HG02678 (cell line): ENCODE results near the gene CHN2.

ENCODE experiments used
- ATAC-seq: cut with Tn5 transposase; IDR thresholded peaks from one replicate; pipeline ENCODE4 v1.9.1; 2021; ENCODE audit warnings: mild to moderate bottlenecking, moderate library complexity; ENCODE audit not compliant: unreplicated experiment

Gene CHN2

GRCh38 chr7:29278337-29279069, 83.9 kb downstream of the CHN2 start:
- ATAC-seq: no peak

DNA sequence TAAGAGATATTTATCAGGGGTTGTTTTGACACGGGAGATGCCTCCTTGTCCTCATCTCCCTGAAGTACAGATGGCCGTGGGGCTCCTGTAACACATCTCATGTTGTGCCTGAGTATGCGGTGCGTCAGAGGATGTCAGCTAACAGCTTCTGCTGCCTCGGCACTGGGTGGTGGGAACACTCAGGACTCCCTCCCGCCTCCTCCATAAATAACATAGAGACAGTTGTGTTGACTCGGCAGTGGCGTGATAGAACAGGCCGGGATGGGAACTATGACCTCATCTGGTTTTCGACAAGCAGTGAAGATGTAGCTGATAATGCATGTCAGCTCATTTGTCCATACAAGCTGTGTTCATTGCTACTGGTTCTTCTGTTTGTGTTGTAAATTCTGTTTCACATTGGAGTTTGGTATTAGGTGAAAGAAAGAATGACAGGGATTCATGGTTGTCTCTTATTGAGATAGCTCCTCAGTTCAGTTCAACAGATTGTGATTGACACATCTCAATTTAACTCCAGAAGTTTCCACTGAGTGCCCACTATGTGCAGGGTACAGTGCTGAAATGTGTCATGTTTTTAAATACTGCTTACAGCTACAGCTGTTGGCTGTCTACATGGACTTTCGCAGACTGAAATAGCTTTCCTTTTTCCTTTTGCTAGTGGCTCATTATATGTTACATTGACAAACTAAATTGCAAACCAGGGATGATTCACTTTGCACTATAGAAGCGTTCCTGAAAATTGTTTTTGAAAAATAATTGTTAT, 87.4 kb downstream of the CHN2 start:
- no peak for ATAC-seq

- peak; percentile 50 for ATAC-seq
Observed at GRCh38 chr7:29282819-29283414, 88.3 kb downstream of the CHN2 start.

- ATAC-seq: no peak
Observed at GRCh38 chr7:29284696-29285443, 90.3 kb downstream of the CHN2 start.

DNA sequence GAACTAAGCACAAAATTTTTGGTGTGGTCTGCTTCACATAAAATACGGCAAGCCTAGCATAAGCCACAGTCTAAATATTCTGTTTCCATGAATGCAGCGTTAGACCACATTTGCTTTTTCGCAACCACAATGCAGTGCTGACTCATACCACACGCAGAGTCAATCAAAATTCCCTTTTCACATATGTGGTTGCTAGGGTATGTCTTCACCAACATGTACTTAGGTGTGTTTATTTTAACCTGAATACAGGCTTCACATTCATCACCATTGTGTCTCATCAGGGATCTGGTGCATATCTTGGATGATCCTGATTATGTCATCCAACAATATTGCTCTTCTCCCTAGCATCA, 90.8 kb downstream of the CHN2 start:
- ATAC-seq: peak; percentile 51

- no peak for ATAC-seq
Observed at GRCh38 chr7:29285861-29286260, 91.3 kb downstream of the CHN2 start.

GRCh38 chr7:29287366-29287765, 92.8 kb downstream of the CHN2 start:
- ATAC-seq: no peak

- no peak for ATAC-seq
Observed at GRCh38 chr7:29288181-29289091, 93.9 kb downstream of the CHN2 start.

DNA sequence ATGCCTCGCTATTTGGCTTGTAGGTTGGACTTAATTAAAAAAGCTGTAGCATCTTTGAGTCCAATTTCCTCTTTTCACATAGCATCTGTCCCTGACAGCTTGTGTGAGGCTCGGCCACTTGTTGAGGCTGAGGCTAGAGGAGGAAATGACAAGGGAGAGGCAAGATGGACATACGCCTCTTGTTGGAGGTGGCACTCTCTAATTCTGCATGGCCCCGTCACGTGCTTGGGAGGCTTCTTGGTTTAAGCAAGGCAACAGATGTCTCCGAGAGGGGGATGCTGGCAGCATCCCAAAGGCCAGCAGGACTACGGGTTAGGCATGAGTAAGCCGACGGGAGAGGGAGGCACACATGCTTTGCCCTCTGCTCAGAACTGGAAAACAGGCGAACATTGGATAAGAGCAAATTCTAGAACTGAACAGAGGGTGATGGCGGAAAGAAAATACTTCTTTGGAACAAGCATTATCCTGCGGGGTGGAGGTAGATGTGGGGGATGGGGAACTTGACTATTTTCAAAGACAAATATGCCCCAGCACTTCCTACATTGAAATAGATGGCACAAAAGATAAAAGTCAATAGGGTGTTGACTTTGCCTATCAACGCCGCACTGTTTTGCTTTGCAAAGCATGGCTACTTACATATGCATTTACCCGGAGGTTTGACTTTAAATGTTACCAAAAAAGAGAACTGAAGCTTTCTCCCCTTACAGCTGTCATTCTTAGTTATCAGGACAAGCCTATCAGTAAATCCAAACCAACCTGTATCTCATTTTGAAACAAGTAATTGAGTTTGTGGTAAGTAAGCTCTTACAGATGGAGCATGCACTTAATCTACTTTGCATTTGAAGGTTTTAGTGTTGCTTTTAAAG, 94.8 kb downstream of the CHN2 start:
- peak; percentile 79 for ATAC-seq

GRCh38 chr7:29290829-29291228, 96.3 kb downstream of the CHN2 start:
- ATAC-seq: no peak

GRCh38 chr7:29291723-29292618, 97.4 kb downstream of the CHN2 start:
- ATAC-seq: no peak

DNA sequence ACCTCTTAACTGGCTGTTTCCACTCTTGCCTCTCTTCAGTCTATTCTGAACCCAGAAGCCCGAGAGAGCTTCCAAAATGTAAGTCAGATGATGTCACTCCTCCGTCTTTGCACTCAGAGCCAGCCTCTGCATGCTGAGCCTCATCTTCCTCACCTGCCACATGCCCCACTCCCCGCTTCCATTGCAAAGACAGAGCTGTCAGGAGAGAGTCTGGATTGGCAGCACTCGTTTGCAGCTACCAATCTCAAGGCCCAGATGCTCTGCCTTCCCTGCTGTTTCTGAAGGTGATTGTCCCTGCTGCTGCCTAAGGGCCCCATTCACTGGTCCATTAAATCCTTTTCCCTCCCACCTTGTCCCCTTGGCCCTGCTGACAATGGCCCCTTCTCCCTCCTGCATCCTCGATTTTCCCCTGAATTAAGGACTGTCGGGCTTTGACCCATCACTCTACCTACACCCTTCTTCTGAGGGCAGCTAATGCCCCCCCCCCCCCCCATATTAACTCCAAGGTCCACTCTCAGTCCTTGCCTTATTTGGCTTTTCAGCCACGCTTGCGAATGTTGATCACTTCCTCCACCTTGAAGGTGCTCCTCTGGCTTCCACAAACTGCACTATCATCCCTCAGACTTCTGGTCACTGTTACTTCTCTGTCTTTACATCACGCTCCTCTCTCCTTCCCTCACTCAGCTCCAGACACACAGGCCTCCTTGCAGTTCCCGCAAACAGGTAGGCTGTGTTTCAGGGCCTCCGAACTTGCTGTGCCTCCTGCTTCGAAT, 98.5 kb downstream of the CHN2 start:
- no peak for ATAC-seq

DNA sequence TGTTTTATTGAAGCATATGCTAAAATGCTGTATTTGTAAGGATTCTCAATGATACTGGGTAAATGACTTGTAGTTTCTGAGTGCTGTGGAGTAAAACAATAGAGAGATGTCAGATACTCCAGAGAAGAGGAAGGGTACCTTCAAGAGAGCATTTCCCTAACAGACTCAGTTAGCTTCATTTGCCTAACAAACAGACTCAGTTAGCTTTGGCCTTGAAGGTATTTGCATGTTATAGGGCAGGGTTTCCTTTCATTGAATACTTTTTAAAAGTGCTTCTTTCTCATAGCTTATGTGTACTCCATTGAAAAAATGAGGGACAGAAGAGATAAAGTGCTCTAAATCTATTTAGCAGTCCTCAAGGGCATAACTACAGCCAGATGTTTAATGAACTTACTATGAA, 101.8 kb downstream of the CHN2 start:
- ATAC-seq: no peak

DNA sequence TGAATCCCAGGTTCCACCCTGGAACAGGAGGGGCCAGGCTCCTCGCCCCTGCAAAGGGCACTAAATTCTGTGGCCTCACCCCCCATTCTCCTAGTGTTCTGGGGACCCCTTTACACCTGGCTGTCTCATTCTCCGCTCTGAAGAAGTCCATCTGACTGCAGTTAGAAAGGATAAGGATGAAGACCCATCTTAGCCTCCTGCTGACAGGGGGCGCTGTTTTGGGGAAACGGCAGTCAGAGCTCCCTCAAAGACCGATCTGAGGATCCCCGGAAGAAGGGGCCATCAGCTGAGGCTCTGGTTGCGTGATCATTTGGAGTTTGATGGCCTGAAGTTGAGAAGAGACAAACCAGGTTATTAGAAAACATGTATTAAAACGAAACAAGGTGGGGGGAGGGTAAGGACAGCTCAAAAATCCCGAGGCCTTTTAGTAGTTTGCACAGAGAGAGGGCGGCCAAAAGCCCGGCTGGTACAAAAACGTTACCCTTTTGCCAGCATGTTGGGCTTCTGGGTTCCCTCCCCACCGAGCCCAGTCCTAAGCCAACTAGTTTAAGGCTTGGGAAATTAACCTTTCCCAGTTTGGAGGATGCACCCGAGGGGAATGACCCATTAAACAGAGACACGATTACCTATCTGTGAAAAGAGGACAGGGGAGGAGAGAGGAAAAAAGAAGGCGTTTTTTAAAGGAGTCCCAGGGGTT, 102.8 kb downstream of the CHN2 start:
- no peak for ATAC-seq

GRCh38 chr7:29299086-29299485, 104.5 kb downstream of the CHN2 start:
- no peak for ATAC-seq

DNA sequence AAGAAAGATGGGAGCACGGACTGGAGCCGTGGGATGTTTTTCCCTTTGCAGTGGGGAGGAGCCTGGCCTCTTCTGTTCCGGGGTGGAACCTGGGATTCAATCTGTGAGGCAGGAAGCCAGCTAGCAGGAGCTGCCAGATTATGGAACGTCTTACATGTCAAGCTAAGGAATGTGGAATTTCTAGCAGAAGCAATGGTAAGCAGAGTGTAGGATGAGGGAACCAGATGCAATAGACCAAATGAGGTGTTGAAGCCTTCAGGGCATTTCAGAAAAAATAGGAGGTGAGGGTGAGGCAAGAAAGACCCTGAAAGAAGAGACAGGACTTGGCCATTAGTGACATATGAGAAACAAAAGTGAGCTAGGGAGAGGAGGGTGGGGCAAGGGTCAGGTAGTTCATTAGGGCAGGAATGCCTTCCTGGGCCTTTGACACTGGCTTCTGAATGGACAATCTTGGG, 105.5 kb downstream of the CHN2 start:
- no peak for ATAC-seq

GRCh38 chr7:29300649-29301048, 106.1 kb downstream of the CHN2 start:
- no peak for ATAC-seq
